Mesodermal cell (in vitro differentiated cells): ENCODE results near the gene RAB4A.

Experiments
- H3K27ac ChIP-seq: 2 replicates; pipeline ENCODE4 v1.7.0; 2013; ENCODE audit warnings: mild to moderate bottlenecking, low read depth, low read length, moderate library complexity; ENCODE audit not compliant: severe bottlenecking
- H3K36me3 ChIP-seq: 2 replicates; pipeline ENCODE4 v1.7.1; 2013; ENCODE audit warnings: mild to moderate bottlenecking, low read length, moderate library complexity; ENCODE audit not compliant: control insufficient read depth, insufficient read depth
- H3K4me1 ChIP-seq: one replicate; pipeline ENCODE4 v1.7.1; 2013; ENCODE audit warnings: mild to moderate bottlenecking, low read length; ENCODE audit not compliant: insufficient read depth, control insufficient read depth, poor library complexity, severe bottlenecking
- H3K4me3 ChIP-seq: 2 replicates; pipeline ENCODE4 v1.7.0; 2013; ENCODE audit warnings: low read length, control low read depth, mild to moderate bottlenecking; ENCODE audit not compliant: insufficient read depth, poor library complexity, severe bottlenecking; ENCODE audit errors: extremely low read depth
- H3K9me3 ChIP-seq: 2 replicates; pipeline ENCODE4 v1.7.1; 2013; ENCODE audit warnings: mild to moderate bottlenecking, low read length, moderate library complexity; ENCODE audit not compliant: control insufficient read depth
- WGBS, 2 experiments: methylation state at CpG; one replicate each; pipeline ENCODE4 v1.1.5; 2013; ENCODE audit warnings: missing lambda C conversion rate in 2 of 2; ENCODE audit not compliant: insufficient coverage in 2 of 2; 5-methylcytosine and 5-hydroxymethylcytosine counted together

RAB4A gene

DNA sequence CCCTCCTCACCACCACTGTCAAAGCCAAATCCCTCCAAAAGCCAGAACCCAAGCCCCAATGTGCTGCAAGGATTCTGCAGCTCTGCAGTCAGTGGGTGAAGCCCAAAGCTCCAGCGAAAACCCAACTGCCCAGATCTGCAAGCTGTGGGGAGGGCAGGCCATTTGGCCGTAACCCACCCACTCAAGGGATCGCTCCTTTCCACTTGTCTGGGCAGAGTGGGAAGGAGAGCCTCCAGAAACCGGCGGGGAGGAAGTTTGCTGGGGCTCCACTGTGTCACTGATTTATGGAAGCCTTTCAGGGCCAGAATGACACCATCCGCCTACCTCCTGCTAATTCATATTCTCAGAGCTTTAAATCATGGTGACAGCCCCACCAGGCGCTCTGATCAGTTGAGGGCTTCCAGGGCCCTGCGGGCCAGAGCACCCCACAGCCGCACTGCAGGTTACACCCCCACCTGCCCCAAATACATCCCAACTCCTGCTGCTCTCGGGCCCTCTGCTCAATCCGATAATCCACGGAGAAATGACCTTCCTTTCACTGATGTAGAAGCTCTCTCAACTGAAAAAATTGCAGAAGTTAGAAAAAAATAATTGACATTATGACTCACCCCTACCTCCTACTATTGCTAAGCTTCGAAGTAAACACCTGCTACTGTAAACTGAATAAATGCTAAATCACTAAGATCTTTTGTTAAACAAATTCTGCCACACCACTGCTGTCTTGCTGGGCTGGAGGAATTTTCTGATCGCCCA is 40.6 kb upstream of the RAB4A start:
- H3K36me3 ChIP-seq, result no peaks in the 10 kb centered on the region
- H3K4me1 ChIP-seq, result peaks cover 31% of the 10 kb centered on the region
- WGBS, 2 experiments, result 27 to 43% methylated on average over 9 to 12 of the region's 14 CpGs
- no peak overlapping the region for H3K4me3 ChIP-seq
- H3K9me3 ChIP-seq, result no peaks in the 10 kb centered on the region
- no peak overlapping the region for H3K27ac ChIP-seq

DNA sequence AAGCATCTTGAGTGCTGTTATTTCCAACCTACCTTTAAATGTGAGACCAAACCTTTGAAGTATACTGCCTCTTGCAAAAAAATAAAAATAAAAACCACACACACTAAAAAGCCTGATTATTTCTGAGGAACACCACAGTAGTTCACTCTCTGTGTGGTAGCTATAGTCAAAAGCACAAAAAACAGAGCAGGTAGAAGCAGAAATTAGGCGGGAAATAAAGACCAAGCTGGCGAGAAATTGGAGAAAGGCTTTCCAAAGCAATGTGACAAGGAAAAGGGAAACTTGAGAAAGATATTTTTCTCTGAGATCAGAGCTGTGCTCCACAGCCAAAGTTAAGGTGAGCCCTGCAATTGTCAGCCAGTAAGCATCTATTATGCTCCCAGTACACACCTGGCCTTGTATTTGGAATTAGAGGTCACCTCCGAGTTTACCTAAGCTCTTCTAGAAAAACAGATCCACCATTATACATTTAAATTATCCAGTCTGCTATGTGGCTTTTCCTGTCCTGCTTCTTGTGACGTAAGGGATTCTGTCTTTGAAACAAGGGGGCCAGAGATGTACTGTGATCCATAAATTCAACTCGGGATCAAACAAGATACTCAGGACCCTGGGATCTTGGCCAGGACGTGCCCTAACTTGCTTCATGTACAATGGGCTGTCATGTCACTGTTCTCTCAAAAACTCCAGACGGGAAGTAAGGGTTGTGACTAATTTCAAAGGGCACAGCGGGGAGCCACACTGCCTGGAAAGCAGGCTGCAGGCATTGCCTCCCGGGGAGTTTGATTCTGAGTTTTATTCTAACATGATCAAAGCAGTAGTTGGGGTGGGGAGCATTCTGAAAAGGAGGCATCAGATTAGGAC is 39.8 kb upstream of the RAB4A start:
- Histone ChIP-seq H3K9me3 (no peaks in the 10 kb centered on the region), H3K27ac (peak overlapping the region; percentile 29), H3K4me3 (no peak overlapping the region), H3K36me3 (no peaks in the 10 kb centered on the region), H3K4me1 (peaks cover 31% of the 10 kb centered on the region)
- WGBS, 2 experiments, result 38 to 46% methylated on average over 5 of the region's 9 CpGs

DNA sequence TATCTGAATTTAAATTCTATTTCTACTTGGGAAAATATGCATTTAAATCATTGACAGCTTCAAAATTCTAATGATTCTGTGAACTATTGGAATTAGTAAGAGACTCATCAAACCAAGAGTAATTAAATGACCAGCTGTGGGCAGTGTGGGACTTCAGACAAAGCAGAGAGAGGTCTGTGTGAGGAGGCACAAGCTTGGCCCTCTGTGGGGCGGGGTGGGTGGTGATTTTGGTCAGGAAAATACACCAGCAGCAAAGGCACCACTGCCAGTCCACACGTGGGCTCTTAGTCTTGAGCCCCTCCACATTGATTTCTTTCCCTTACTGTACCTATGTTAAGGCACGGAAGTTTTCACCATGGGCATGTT is 39.2 kb upstream of the RAB4A start:
- Histone ChIP-seq H3K36me3 (no peaks in the 10 kb centered on the region), H3K9me3 (no peaks in the 10 kb centered on the region), H3K27ac (no peak overlapping the region), H3K4me1 (peaks cover 31% of the 10 kb centered on the region), H3K4me3 (no peak overlapping the region)
- 55 to 92% methylated on average over 2 to 3 of the region's 3 CpGs for WGBS, 2 experiments

DNA sequence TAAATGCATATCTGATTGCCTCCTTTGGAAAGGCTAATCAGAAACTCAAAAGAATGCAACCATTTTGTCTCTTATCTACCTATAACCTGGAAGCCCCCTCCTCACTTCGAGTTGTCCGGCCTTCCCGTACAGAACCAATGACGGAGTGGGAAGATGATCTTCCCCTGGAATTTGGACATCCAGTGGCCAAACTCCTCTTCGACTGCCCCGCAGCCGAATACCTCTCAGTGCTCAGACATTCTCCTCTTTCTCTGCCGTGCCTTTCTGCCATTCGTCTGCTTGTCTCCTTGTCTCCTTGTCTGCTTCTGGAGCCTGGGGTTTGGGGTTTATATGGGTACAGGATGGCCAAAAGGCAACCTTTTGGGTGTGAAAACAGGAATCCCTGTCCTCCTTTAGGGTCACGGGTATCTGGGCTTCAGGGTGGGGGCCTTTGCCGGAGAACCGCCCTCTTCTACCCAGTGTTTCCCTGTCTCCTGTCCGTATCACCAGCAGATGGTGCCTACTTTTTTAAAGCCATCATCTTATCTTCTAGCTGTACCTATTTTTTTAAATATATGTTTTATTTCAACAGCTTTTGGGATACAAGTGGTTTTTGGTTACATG is 35.9 kb upstream of the RAB4A start:
- Histone ChIP-seq H3K27ac (no peak overlapping the region), H3K4me1 (peaks cover 25% of the 10 kb centered on the region), H3K9me3 (peaks cover 3% of the 10 kb centered on the region), H3K36me3 (no peaks in the 10 kb centered on the region), H3K4me3 (no peak overlapping the region)
- 90% methylated on average over 8 to 10 of the region's 13 CpGs for WGBS, 2 experiments

DNA sequence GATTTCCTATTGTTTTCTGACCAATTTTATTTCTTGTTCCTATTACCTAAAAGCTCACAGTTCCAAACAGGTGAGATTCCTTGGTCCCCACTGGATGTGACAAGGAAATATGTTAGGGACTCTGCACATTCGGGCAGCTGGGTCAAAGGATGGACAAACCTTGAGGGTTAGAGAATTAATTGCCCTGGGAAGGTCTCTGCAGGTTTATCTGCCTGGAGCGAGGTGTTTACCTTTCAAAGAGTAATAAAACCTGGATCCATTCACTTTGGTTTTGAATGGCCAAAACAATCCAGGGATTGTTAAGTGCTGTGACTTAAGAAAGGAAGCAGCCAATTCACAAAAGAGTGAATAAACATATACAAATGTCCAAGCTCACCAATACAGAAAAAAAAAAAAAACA is 33.6 kb upstream of the RAB4A start:
- peaks cover 5% of the 10 kb centered on the region for H3K4me1 ChIP-seq
- no peak overlapping the region for H3K27ac ChIP-seq
- H3K4me3 ChIP-seq, result no peak overlapping the region
- H3K9me3 ChIP-seq, result peaks cover 3% of the 10 kb centered on the region
- no peaks in the 10 kb centered on the region for H3K36me3 ChIP-seq
- WGBS, 2 experiments, result 89 to 100% methylated on average over 1 of the region's 2 CpGs

DNA sequence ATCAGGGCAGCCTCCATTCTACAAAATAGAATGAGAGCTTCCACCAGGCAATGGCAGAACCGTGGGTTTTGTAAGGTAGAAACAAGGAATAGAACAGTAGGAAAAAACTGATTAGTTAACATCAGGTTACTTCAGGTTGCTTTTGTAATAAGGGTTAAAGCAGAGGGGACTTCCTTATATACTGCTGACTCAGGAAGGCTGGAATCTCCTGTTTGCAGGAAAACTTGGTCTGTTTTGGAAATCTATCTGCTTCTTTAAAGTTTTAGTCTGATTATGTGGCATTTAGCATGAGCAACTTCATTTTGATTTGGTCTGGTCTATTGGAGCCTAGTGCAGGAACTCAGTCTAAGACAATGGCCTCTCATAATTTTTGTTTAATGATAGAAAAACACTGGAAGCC is 32.7 kb upstream of the RAB4A start:
- WGBS, 2 experiments, result 60 to 100% methylated on average over 1 of the region's 1 CpG
- Histone ChIP-seq H3K36me3 (no peaks in the 10 kb centered on the region), H3K4me1 (peaks cover 4% of the 10 kb centered on the region), H3K4me3 (no peak overlapping the region), H3K27ac (no peak overlapping the region), H3K9me3 (peaks cover 7% of the 10 kb centered on the region)

DNA sequence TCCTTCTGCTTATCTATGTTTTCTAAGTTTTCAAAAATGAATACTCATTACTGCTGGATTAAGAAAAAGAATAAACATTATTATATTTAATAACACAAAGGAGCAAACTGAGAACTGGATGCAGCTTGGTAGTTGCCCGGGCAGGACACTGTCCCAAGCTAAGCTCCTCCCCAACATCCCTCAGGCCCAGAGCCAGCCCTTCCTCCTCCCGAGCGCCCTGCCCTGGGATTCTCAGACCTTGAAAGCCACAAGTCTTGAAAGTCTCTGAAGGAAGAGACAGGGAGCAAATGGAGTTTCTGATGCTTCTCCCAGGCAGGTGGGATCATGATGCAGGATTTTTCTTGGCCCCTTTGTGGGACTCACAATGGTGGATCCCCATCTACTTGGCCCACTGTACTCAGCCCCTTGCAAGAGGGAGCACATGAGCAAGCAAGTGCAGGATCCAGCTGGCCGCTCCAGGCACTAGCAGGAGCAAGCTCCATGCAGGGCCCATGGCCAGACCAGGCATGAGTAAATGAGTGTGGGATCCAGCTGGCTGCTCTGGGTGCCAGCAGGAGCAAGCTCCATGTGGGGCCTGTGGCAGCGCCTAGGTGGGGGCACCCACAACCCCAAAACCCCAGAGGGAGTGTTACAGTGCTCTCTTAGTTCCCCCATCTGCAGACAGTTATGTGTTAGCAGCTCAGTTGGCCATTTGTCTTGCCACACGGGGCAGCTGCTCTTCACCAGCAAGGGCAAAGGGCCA is 32.1 kb upstream of the RAB4A start:
- Histone ChIP-seq H3K27ac (no peak overlapping the region), H3K9me3 (peaks cover 8% of the 10 kb centered on the region), H3K4me3 (no peak overlapping the region), H3K4me1 (peaks cover 4% of the 10 kb centered on the region), H3K36me3 (no peaks in the 10 kb centered on the region)
- WGBS, 2 experiments, result 84 to 95% methylated on average over 4 to 5 of the region's 6 CpGs

DNA sequence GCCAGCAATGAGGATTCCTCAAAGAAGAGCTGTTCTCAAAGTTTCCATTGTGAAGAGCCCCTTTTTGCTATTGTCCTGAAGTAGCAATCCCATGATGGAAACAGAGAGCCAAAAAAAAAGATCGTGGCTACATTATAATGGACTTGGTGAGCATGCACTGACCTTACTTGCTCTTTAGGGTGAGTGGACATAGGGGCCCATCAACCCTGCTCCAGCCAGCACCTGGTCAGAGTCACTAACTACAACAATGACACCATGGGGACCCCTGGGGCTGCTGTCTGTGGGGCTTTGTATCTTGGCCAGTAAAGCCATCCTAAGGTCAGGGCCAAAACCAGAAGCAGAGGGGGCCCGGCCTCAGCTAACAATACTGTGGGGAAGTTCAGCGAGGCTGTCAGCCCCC is 30.4 kb upstream of the RAB4A start:
- H3K36me3 ChIP-seq, result no peaks in the 10 kb centered on the region
- H3K27ac ChIP-seq, result no peak overlapping the region
- no peak overlapping the region for H3K4me3 ChIP-seq
- WGBS, 2 experiments, result 50 to 67% methylated on average over 1 of the region's 3 CpGs
- H3K4me1 ChIP-seq, result peaks cover 4% of the 10 kb centered on the region
- H3K9me3 ChIP-seq, result peaks cover 8% of the 10 kb centered on the region

DNA sequence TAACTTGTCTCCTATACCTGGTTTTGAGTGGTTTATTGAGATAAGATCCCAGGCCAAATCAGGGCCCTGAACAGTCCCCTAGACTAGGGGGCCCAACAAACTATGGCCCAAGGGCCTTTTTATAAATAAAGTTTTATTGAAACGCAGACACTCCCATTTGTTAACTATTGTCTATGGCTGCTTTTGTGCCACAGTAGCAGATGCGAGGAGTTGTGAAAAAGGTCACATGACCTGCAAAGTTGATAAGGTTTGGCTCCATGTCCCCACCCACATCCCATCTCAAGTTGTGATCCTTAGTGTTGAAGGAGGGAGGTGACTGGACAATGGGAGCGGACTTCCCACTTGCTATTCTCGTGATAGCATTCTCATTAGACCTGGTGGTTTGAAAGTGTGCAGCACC is 29.5 kb upstream of the RAB4A start:
- H3K36me3 ChIP-seq, result no peaks in the 10 kb centered on the region
- H3K4me3 ChIP-seq, result no peak overlapping the region
- no peak overlapping the region for H3K27ac ChIP-seq
- peaks cover 8% of the 10 kb centered on the region for H3K9me3 ChIP-seq
- 88 to 100% methylated on average over 1 to 4 of the region's 4 CpGs for WGBS, 2 experiments
- H3K4me1 ChIP-seq, result peaks cover 4% of the 10 kb centered on the region

DNA sequence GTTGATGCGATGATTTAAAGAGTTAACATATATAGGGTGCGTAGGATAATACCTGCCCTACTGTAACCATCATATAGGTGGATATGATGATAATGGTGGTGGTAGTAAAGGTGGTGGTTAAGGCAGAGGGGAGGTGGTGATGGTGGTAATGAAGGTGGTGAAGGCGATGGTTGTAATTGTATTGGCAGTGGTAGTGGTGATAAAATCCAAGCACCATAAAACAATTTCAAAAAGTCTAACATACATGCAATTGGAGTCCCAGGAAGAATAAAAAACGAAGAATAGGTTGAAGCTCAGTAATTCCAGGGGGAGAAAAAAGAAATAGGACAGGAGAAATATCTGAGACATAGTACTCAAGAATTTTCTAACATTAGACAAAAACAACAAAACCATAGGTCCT is 27.3 kb upstream of the RAB4A start:
- Histone ChIP-seq H3K27ac (no peak overlapping the region), H3K36me3 (no peaks in the 10 kb centered on the region), H3K4me3 (no peak overlapping the region), H3K9me3 (peaks cover 8% of the 10 kb centered on the region), H3K4me1 (no peaks in the 10 kb centered on the region)
- WGBS, 2 experiments, result 100% methylated on average over 1 of the region's 4 CpGs; no CpG with 5 or more reads in 1 of the 2 experiments
